GM19043 (cell line): ENCODE results near the gene SOX4.

Experiments
- ATAC-seq: cut with Tn5 transposase; IDR thresholded peaks from one replicate; pipeline ENCODE4 v1.9.1; 2021; ENCODE audit warnings: low read depth; ENCODE audit not compliant: unreplicated experiment

Gene SOX4

DNA sequence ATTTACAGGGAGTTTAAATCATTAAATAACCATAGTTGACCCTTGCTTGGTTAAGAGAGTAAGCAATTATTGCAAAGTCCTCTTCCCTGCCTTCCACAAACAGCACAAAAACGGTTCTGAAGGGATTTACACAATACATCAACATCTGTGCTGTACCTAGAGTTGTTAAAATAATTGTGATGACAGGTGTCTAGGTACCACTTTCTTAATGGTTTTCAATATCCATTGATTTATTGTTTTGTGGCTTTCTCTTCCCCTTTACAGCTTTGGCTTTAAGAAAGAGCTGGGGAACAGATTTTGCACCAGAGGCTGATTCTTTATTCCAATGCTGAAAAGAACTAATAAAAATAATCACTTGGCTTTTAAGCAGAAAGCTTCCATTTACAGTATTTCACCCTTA, 598 bp upstream of the SOX4 start:
- ATAC-seq: no peak

GRCh38 chr6:21593927-21594415, 420 bp downstream of the SOX4 start:
- ATAC-seq: peak; percentile 2

DNA sequence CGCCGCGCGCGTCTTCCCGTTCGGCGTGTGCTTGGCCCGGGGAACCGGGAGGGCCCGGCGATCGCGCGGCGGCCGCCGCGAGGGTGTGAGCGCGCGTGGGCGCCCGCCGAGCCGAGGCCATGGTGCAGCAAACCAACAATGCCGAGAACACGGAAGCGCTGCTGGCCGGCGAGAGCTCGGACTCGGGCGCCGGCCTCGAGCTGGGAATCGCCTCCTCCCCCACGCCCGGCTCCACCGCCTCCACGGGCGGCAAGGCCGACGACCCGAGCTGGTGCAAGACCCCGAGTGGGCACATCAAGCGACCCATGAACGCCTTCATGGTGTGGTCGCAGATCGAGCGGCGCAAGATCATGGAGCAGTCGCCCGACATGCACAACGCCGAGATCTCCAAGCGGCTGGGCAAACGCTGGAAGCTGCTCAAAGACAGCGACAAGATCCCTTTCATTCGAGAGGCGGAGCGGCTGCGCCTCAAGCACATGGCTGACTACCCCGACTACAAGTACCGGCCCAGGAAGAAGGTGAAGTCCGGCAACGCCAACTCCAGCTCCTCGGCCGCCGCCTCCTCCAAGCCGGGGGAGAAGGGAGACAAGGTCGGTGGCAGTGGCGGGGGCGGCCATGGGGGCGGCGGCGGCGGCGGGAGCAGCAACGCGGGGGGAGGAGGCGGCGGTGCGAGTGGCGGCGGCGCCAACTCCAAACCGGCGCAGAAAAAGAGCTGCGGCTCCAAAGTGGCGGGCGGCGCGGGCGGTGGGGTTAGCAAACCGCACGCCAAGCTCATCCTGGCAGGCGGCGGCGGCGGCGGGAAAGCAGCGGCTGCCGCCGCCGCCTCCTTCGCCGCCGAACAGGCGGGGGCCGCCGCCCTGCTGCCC, 1.1 kb downstream of the SOX4 start:
- ATAC-seq: no peak

GRCh38 chr6:21595285-21596144, 2.0 kb downstream of the SOX4 start:
- ATAC-seq: peak; percentile 13

DNA sequence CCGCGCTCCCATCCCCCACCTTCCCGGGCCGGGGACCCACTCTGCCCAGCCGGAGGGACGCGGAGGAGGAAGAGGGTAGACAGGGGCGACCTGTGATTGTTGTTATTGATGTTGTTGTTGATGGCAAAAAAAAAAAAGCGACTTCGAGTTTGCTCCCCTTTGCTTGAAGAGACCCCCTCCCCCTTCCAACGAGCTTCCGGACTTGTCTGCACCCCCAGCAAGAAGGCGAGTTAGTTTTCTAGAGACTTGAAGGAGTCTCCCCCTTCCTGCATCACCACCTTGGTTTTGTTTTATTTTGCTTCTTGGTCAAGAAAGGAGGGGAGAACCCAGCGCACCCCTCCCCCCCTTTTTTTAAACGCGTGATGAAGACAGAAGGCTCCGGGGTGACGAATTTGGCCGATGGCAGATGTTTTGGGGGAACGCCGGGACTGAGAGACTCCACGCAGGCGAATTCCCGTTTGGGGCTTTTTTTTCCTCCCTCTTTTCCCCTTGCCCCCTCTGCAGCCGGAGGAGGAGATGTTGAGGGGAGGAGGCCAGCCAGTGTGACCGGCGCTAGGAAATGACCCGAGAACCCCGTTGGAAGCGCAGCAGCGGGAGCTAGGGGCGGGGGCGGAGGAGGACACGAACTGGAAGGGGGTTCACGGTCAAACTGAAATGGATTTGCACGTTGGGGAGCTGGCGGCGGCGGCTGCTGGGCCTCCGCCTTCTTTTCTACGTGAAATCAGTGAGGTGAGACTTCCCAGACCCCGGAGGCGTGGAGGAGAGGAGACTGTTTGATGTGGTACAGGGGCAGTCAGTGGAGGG, 2.8 kb downstream of the SOX4 start:
- ATAC-seq: no peak

GRCh38 chr6:21596949-21597682, 3.6 kb downstream of the SOX4 start:
- no peak for ATAC-seq

GRCh38 chr6:21597801-21598673, 4.5 kb downstream of the SOX4 start:
- no peak for ATAC-seq

DNA sequence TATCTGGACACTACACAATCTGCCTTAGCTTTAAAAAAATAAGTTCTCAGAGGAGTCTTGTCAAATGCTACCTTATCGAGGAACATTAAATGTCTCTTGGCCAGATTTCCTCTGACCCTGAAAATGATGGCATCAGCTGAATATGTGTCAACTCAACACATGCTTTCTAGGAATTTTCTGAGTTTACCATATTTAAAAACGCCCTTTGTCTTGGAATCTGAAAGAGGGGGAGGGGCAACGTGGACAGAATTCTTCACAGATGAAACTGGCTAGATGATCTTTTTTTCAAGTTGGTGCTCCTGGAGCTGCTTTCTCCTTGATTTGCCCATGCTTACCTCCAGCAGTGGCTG, 5.1 kb downstream of the SOX4 start:
- no peak for ATAC-seq

GRCh38 chr6:21599051-21599696, 5.6 kb downstream of the SOX4 start:
- ATAC-seq: no peak

- no peak for ATAC-seq
Measured at GRCh38 chr6:21601339-21601923, 7.9 kb downstream of the SOX4 start.

- no peak for ATAC-seq
Measured at GRCh38 chr6:21601932-21602390, 8.4 kb downstream of the SOX4 start.

DNA sequence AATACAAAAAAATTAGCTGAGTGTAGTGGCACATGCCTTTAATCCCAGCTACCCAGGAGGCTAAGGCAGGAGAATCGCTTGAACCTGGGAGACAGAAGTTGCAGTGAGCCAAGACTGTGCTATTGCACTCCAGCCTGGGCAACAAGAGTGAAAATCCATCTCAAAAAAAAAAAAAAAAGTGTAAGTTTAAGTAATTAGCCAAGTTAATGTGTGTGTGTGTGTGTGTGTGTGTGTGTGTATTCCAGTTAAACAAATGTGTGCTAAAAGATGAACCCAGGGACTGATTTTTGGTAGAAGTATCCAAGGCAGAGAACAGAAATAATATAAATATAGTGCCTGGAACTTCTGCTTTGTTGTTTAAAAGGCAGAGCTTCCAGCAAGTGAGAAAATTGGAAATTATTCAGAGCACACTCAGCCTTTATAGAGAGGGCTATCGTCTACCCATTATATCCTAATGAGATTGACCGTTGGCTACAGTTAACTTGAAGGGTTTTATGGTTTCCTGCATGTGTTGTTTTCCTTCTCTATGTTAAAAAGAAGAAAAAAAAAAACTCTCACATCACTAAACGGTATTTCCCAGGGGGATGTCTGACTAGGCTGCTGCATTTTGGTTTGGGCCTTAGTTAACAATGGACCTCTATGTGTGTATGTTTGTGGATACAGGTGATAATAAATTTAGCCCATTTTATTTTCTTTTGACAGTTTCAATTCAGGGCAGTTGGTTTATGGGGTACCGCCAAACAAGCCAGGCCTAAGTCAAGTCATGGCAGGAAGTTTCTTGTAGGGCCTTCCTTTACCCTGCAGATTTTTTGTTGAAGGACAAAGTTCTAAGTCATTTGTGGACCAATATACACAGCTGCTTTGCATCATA, 9.8 kb downstream of the SOX4 start:
- ATAC-seq: peak; percentile 42

DNA sequence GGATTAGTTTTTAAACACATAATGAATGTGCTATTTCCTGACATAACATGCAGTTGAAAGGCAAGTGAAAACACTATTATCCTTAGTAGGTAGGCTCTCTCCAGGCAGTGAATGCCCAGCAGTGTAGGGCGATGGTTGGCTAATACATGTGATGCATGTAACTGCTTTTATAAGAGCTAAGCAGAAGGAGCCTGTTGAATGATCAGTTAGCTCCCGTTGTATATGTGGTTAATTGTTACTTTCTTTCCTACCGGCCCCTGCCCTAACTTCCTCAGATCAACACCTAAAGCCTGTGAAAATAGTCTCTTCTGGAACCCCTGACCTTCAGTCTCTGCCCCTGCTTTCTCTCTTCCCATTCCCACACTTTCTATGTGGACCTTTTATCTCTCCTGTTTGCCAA, 10.5 kb downstream of the SOX4 start:
- ATAC-seq: no peak

DNA sequence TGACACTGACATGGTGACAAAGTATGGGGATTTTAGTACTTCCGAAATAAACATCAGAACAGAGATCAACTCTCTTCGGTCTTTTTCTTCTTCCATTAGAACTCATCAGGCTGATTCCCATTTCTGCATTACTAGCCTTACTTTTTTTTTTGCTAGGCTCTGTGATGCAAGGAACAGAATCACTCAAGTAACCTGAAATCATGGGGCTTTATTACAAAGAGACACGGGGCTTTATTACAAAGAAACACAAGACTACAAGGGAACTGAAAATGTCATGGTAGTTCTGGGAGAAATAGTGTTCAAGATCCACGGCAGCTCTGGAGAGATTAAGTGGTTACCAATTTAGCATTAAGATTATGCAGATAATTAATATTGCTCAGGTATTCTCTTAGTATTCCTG, 11.6 kb downstream of the SOX4 start:
- no peak for ATAC-seq

GRCh38 chr6:21608601-21609000, 15.1 kb downstream of the SOX4 start:
- no peak for ATAC-seq

DNA sequence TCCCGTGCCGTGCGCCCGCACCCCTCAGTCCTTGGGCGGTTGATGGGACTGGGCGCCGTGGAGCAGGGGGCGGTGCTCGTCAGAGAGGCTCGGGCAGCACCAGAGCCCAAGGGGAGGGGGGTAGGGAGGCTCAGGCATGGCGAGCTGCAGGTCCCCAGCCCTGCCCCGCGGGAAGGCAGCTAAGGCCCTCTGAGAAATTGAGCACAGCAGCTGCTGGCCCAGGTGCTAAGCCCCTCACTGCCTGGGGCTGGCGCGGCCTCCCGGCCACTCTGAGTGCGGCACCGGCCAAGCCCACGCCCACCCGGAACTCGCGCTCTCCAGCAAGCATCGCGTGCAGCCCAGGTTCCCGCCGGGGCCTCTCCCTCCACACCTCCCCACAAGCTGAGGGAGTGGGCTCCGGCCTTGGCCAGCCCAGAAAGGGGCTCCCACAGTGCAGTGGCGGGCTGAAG, 16.4 kb downstream of the SOX4 start:
- ATAC-seq: no peak

- peak; percentile 68 for ATAC-seq
Measured at GRCh38 chr6:21610341-21610740, 16.8 kb downstream of the SOX4 start.
